Measurements from ENCODE around the gene ATP4B.
"Not testable (repeated sequence)": the region's sequence is repeated elsewhere in the genome, so short reads cannot be mapped to it uniquely, and the experiment has no call there.

The ATP4B gene

DNA sequence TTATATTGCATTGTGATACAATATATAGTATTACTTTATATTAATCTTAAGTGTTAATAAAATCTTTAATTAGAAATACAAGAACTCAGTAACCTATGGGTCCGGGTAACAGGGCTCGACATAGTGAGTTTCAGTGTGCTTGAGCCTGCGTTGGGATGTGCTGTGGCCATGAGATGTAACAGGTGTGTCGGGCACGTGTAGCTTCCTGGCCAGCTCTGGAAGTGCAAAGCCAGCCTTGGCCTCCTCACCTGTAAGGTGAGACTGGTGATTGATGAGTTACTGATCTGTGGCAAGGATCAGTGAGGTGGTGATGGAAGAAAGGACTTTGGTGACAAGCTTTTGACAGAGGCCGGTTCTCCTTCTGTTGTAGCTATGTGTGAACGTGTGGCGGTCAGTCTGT lies 19.2 kb downstream of the ATP4B start:
- no peak for DNase-seq

DNA sequence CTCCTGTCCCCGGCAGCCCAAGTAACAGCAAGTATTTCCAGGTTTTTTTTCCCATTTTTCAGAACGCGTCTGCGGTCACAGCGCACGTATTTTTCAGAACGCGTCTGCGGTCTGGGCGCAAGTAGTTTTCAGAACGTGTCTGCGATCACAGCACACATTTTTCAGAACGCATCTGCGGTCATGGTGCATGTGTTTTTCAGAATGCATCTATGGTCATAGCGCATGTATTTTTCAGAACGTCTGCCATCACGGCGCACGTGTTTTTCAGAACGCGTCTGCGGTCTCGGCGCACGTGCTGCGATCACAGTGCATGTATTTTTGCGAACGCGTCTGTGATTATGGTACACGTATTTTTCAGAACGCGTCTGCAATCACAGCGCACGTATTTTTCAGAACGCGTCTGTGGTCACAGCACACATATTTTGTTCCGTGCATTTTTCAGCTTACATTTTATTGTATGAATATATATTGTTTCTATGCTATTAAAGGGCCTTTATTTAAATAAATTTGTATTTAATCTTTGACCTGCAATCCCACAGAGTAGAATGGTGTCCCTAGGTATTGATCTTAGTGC lies 19.7 kb downstream of the ATP4B start:
- DNase-seq = no peak

GRCh38 chr13:113637262-113638160 lies 20.5 kb downstream of the ATP4B start:
- no peak for DNase-seq

DNA sequence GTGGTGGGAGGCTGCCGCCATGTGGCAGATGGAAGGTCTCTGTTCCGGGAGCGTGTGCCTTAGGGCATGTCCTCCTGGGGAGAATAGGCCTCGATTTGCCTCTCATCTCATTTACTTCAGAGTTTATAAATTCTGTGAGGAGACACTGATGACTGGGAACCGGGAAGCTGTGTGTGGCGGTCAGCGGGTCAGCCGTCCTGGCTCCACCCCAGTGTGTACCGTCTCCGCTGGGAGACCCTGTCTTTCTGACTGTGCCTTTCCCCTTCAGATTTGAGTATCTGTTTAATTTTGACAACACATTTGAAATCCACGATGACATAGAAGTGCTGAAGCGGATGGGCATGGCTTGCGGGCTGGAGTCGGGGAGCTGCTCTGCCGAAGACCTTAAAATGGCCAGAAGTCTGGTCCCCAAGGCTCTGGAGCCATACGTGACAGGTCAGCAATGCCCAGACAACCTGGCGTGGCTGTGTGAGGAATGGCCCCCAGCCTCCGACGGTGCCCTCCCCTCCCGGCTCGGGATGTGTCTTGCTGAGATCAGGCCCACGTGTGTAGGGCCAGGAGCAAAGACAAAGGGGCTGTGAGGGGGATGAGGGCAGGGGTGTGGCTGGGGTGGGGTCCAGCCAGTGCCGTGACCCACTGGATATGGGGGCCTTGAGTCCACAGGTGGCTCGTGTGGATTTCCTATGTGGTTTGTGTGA lies 21.6 kb downstream of the ATP4B start:
- no peak for DNase-seq

GRCh38 chr13:113635709-113636108 lies 22.3 kb downstream of the ATP4B start:
- DNase-seq = no peak

GRCh38 chr13:113635048-113635420 lies 23.0 kb downstream of the ATP4B start:
- no peak for DNase-seq

- no peak for DNase-seq
Observed at GRCh38 chr13:113634279-113635047, 23.5 kb downstream of the ATP4B start.

GRCh38 chr13:113633485-113633873 lies 24.5 kb downstream of the ATP4B start:
- DNase-seq = no peak

GRCh38 chr13:113632706-113633484 lies 25.1 kb downstream of the ATP4B start:
- no peak for DNase-seq

- no peak for DNase-seq
Observed at GRCh38 chr13:113631341-113632095, 26.5 kb downstream of the ATP4B start.

DNA sequence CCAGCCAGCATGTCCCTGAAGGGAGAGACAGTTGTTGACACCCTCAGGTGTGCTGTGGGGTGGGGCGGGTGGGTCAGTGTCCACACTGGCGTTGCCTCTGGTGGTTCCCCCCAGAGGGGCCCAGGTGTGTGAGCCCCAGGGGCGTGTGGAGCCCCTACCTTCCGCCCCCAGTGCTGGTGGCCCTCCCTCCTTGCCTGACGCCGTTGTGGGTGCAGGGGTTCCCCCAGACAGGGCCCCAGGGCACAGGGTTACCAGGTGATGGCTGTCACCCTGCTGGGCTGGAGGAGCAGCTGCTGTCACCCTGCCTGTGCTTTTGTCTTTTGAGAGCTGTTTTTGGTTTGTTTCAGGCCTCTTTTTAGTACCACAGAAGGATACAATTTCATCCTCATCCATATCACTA lies 27.2 kb downstream of the ATP4B start:
- no peak for DNase-seq

GRCh38 chr13:113630296-113630695 lies 27.7 kb downstream of the ATP4B start:
- no peak for DNase-seq

DNA sequence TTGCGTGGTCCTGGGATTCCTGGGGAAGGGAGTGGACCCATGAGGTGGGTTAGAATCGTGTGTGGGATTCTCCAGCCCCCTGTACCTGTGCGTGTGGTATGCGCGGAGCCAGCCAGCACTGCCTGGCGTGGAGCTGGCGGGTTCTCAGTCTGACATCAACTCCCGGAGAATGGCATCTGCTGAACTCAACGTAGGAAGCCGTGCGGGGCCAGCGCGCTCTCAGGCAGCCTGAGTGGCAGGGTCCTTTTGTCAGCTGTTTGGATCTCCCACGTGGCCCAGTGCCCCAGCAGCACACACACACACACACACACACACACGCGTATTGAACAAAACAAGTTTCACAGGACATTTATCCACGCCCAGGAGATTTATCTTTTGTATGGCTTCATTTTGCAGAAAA lies 28.1 kb downstream of the ATP4B start:
- DNase-seq = no peak

DNA sequence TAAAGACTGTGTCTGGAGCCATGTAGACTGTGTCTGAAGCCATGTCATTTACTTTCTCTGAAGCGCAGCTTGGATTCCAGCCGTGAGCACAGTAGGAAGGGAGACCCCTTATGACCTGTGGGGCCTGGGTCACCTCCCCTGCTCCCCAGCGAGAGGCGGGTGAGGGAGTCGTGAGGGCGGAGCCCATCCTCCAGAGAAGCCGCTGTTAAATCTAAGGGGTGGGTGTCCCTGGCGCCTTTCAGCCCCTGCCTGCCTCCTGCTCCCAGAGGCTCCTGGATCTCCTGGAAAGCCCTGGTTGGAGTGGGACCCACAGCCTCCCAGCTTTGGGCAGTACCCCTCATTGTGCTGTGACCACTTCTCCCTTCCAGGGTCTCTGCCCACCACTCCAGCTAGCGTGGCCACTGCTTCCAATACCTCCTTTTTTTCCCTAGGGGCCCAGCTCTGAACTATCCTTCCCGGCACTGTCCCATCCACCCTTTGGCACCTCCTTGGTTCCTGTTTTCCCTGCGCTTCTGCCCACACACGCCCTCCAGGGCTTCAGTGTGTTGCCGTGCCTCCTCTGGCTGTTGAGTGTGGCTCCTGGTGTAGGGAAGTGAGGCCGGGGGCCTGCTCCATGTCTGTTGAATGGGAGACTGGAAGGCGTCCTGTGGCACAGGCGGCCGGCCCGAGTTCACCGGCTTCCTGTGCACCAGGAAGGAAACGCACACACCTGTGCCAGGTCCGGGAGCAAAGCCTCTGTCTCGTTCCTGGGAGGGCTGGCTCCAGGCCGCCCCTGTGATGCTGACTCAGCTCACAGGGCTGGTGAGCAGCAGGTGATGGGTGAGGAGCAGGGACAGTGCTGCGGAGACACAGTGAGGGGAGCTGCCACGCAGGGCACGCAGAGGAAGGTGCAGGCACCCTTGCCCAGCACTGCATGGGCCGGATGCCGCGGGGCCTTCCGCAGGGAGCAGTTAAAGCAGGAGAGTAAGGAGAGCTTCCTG lies 29.4 kb downstream of the ATP4B start:
- no peak for DNase-seq

- DNase-seq = no peak
Observed at GRCh38 chr13:113627136-113627535, 30.9 kb downstream of the ATP4B start.

DNA sequence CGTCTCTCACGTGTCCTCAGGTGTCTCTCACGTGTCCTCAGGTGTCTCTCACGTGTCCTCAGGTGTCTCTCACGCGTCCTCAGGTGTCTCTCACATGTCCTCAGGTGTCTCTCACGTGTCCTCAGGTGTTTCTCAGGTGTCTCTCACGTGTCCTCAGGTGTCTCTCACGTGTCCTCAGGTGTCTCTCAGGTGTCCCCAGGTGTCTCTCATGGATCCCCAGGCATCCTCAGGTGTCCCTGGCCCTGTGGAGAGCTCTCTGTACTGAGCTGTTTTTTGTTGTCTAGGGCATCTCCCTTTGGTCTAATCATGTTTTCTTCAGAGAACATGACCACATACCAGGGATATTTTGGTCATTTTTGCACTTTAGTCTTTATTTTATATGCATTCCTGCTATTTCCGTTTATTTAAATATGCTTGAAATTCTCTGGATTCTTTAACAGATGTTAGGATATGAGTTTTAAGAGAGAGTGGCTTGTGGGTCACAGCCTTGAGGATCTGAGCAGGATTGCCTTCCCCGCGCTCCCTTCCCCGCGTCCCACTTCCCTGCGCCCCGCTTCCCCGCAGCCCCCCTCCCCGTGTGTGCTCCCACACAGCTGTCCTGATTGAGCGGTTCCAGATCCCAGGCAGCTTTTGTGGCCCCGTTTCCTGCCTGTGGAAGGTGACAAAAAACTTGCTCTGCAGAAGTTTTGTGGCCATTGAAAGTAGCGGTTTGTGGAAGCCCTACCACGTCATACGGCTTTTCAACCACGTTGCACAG lies 31.9 kb downstream of the ATP4B start:
- DNase-seq = peak; percentile 62

DNA sequence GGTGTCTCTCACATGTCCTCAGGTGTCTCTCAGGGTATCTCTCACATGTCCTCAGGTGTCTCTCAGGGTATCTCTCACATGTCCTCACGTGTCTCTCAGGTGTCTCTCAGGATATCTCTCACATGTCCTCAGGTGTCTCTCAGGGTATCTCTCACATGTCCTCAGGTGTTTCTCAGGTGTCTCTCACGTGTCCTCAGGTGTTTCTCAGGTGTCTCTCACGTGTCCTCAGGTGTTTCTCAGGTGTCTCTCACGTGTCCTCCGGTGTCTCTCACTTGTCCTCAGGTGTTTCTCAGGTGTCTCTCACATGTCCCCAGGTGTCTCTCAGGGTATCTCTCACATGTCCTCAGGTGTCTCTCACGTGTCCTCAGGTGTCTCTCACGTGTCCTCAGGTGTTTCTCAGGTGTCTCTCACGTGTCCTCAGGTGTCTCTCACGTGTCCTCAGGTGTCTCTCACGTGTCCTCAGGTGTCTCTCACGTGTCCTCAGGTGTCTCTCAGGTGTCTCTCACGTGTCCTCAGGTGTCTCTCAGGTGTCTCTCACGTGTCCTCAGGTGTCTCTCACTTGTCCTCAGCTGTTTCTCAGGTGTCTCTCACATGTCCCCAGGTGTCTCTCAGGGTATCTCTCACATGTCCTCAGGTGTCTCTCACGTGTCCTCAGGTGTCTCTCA lies 33.2 kb downstream of the ATP4B start:
- not testable (repeated sequence) for DNase-seq

DNA sequence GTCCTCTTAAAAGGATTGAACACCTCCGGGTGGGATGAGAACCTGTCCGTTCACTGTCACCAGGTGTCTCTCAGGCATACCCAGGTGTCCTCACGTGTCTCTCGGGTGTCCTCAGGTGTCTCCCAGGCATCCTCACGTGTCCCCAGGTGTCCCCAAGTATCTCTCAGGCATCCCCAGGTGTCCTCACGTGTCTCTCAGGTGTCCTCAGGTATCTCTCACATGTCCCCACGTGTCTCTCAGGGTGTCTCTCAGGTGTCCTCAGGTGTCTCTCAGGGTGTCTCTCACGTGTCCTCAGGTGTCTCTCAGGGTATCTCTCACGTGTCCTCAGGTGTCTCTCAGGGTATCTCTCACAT lies 33.8 kb downstream of the ATP4B start:
- no peak for DNase-seq
